ENCODE data around the gene MAOB. TPM values are rescaled to one million over a fixed set of nuclear protein-coding genes. Genes with fewer than 3 reads are reported as not detected.

Gene MAOB
- total RNA-seq, 4 donors from 2014 or later: 32.9 to 131 (median 58.2) TPM

- no peak overlapping the region for H3K4me3 ChIP-seq
- intact Hi-C loops (cut with DNase I; ENCODE audit: low total_unique reads): no loop called here
- no peaks in the 10 kb centered on the region for H3K36me3 ChIP-seq
- H3K9me3 ChIP-seq: no peaks in the 10 kb centered on the region
- peak overlapping the region; percentile 61 to 68 for H3K27ac ChIP-seq
- no peaks in the 10 kb centered on the region for H3K4me1 ChIP-seq
- H3K27me3 ChIP-seq: no peaks in the 10 kb centered on the region
- TF ChIP-seq CTCF (IDR thresholded peaks at IDR 0.05) (no peak), POLR2A (IDR thresholded peaks at IDR 0.05) (no peak)
- no peak for DNase-seq
These were observed 60.2 kb downstream of the MAOB start for GRCh38 chrX:43822014-43822413.

- H3K36me3 ChIP-seq: no peaks in the 10 kb centered on the region
- H3K27me3 ChIP-seq: no peaks in the 10 kb centered on the region
- H3K4me1 ChIP-seq: no peaks in the 10 kb centered on the region
- no peak for DNase-seq
- peak overlapping the region in 1 of 2 donors; percentile 14 for H3K27ac ChIP-seq
- no peaks in the 10 kb centered on the region for H3K9me3 ChIP-seq
- intact Hi-C loops (cut with DNase I; ENCODE audit: low total_unique reads): no loop called here
- no peak for TF ChIP-seq POLR2A (IDR thresholded peaks at IDR 0.05)
- no peak for TF ChIP-seq CTCF (IDR thresholded peaks at IDR 0.05)
- H3K4me3 ChIP-seq: no peak overlapping the region
These were observed 64.8 kb downstream of the MAOB start for GRCh38 chrX:43817444-43817843.

GRCh38 chrX:43815209-43815608, 67.0 kb downstream of the MAOB start:
- no peak for TF ChIP-seq POLR2A (IDR thresholded peaks at IDR 0.05)
- TF ChIP-seq CTCF (IDR thresholded peaks at IDR 0.05): no peak
- Histone ChIP-seq H3K27ac (peak overlapping the region; percentile 44 to 59), H3K9me3 (no peaks in the 10 kb centered on the region), H3K36me3 (no peaks in the 10 kb centered on the region), H3K4me3 (no peak overlapping the region), H3K27me3 (no peaks in the 10 kb centered on the region), H3K4me1 (no peaks in the 10 kb centered on the region)
- DNase-seq: no peak
- intact Hi-C loops (cut with DNase I; ENCODE audit: low total_unique reads): no loop called here

- Histone ChIP-seq H3K36me3 (no peaks in the 10 kb centered on the region), H3K9me3 (no peaks in the 10 kb centered on the region), H3K4me1 (no peaks in the 10 kb centered on the region), H3K27me3 (no peaks in the 10 kb centered on the region), H3K4me3 (no peak overlapping the region), H3K27ac (peak overlapping the region in 1 of 2 donors; percentile 10)
- intact Hi-C loops (cut with DNase I; ENCODE audit: low total_unique reads): no loop called here
- no peak for DNase-seq
- no peak for TF ChIP-seq CTCF (IDR thresholded peaks at IDR 0.05)
- TF ChIP-seq POLR2A (IDR thresholded peaks at IDR 0.05): no peak
These were observed 68.4 kb downstream of the MAOB start for GRCh38 chrX:43813898-43814297.

- intact Hi-C loops (cut with DNase I; ENCODE audit: low total_unique reads): no loop called here
- H3K4me3 ChIP-seq: no peak overlapping the region
- DNase-seq: no peak
- no peaks in the 10 kb centered on the region for H3K36me3 ChIP-seq
- TF ChIP-seq POLR2A (IDR thresholded peaks at IDR 0.05): no peak
- no peak for TF ChIP-seq CTCF (IDR thresholded peaks at IDR 0.05)
- no peaks in the 10 kb centered on the region for H3K27me3 ChIP-seq
- no peak overlapping the region for H3K27ac ChIP-seq
- H3K9me3 ChIP-seq: no peaks in the 10 kb centered on the region
- H3K4me1 ChIP-seq: no peaks in the 10 kb centered on the region
These were observed 68.9 kb downstream of the MAOB start for GRCh38 chrX:43813319-43813718.
